Activated naive CD4-positive, alpha-beta T cell treated with anti-CD3 and anti-CD28 coated beads for 36 hours (primary cell): ENCODE data around the gene GABRR2. TPM values are rescaled to one million over a fixed set of nuclear protein-coding genes. Genes with fewer than 3 reads are reported as not detected.
"Not testable (repeated sequence)": the region's sequence is repeated elsewhere in the genome, so short reads cannot be mapped to it uniquely, and the experiment has no call there.

Source experiments
- CTCF ChIA-PET: fragments of 350-600 bp; sonication (Branson Sonifier 250); formaldehyde crosslinking; loops from one replicate; lab custom pipeline; 2021; ENCODE audit warnings: antibody characterized with exemption; lab: Charles Lee
- DNase-seq: peaks from one replicate; pipeline ENCODE4 v3.0.0-alpha.2; 2020
- H3K27ac Mint-ChIP-seq: one replicate; pipeline ENCODE4 v1.8.0; 2021; ENCODE audit warnings: mild to moderate bottlenecking, mixed read lengths
- H3K27me3 Mint-ChIP-seq: one replicate; pipeline ENCODE4 v1.8.0; 2021; ENCODE audit warnings: low read depth, mixed read lengths
- H3K36me3 Mint-ChIP-seq: one replicate; pipeline ENCODE4 v1.8.0; 2021; ENCODE audit warnings: low read depth, mixed read lengths
- H3K4me1 Mint-ChIP-seq: one replicate; pipeline ENCODE4 v1.8.0; 2021; ENCODE audit warnings: low read depth, mixed read lengths
- H3K4me3 Mint-ChIP-seq: one replicate; pipeline ENCODE4 v1.8.0; 2021; ENCODE audit warnings: mild to moderate bottlenecking, moderate library complexity, mixed read lengths
- H3K9me3 Mint-ChIP-seq: one replicate; pipeline ENCODE4 v1.8.0; 2021; ENCODE audit warnings: mixed read lengths
- intact Hi-C: fragments of 100-400 bp; cut with micrococcal nuclease; formaldehyde crosslinking; loops from one replicate; pipeline ENCODE4 v1.15.1; 2023
- total RNA-seq, 2 experiments: library from RNA; stranded (reverse); gene quantifications; one replicate each; pipeline ENCODE4 v1.2.3, GENCODE V29; 2021

GABRR2 gene
- total RNA-seq, 2 experiments from 2014 or later = not detected

DNA sequence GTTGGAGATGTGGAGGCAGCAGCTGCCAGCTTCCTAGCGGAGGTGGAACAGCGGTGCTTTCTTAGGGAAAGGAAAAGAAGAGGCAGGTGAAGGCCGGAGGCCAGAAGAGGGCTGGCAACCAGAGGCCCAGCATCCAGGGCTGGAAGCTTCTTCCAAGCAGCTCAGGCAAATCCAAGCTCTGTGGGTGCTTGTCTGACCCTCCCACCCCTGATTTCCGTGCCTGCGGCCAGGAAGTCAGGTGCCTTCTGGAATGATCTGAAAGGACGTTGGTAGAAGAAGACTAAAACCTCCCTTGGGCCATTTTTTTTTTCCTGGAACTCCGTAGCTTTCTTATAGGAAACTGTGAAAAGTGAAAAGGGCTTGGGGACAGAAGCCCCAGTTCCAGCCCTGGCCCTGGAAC, 64.9 kb downstream of the GABRR2 start:
- H3K36me3 Mint-ChIP-seq = no peaks in the 10 kb centered on the region
- no peak overlapping the region for H3K4me3 Mint-ChIP-seq
- no peak for DNase-seq
- no peaks in the 10 kb centered on the region for H3K4me1 Mint-ChIP-seq
- CTCF ChIA-PET = interaction anchor here (0.7 kb wide), 1 partner anchor 257 kb away, joined by 4 read pairs; no protein-coding TSS in a partner anchor
- H3K27me3 Mint-ChIP-seq = peaks cover 5% of the 10 kb centered on the region
- intact Hi-C loops = no loop called here
- H3K27ac Mint-ChIP-seq = no peak overlapping the region
- no peaks in the 10 kb centered on the region for H3K9me3 Mint-ChIP-seq

- Mint-ChIP-seq H3K27ac (no peak overlapping the region), H3K4me1 (peaks cover 7% of the 10 kb centered on the region), H3K4me3 (no peak overlapping the region), H3K36me3 (no peaks in the 10 kb centered on the region), H3K27me3 (peaks cover 7% of the 10 kb centered on the region), H3K9me3 (no peaks in the 10 kb centered on the region)
- DNase-seq = no peak
- CTCF ChIA-PET = interaction anchor here (0.6 to 7.4 kb wide), 3 partner anchors 117 to 262 kb away, joined by 4 to 55 read pairs (median 4); no protein-coding TSS in a partner anchor
- intact Hi-C loops = no loop called here
These were observed 70.7 kb downstream of the GABRR2 start for GRCh38 chr6:89244241-89244985.

- peaks cover 7% of the 10 kb centered on the region for H3K27me3 Mint-ChIP-seq
- no peaks in the 10 kb centered on the region for H3K36me3 Mint-ChIP-seq
- peaks cover 10% of the 10 kb centered on the region for H3K4me1 Mint-ChIP-seq
- no peak overlapping the region for H3K4me3 Mint-ChIP-seq
- H3K9me3 Mint-ChIP-seq = no peaks in the 10 kb centered on the region
- no peak overlapping the region for H3K27ac Mint-ChIP-seq
- intact Hi-C loops = no loop called here
- DNase-seq = no peak
- CTCF ChIA-PET = interaction anchor here (0.6 to 7.4 kb wide), 3 partner anchors 122 to 260 kb away, joined by 3 to 55 read pairs (median 4); no protein-coding TSS in a partner anchor
These were observed 71.8 kb downstream of the GABRR2 start for GRCh38 chr6:89243331-89243629.

- no peak overlapping the region for H3K27ac Mint-ChIP-seq
- H3K4me1 Mint-ChIP-seq = peaks cover 10% of the 10 kb centered on the region
- intact Hi-C loops = loop anchor here (1.0 kb wide), 2 partner anchors 120 to 260 kb away; no protein-coding TSS in a partner anchor
- H3K9me3 Mint-ChIP-seq = no peaks in the 10 kb centered on the region
- CTCF ChIA-PET = interaction anchor here (0.7 to 7.4 kb wide), 10 partner anchors 85 to 352 kb away, joined by 3 to 55 read pairs (median 4); partner anchors contain the start of gene PM20D2
- H3K36me3 Mint-ChIP-seq = no peaks in the 10 kb centered on the region
- peak; percentile 35 for DNase-seq
- H3K27me3 Mint-ChIP-seq = peaks cover 6% of the 10 kb centered on the region
- no peak overlapping the region for H3K4me3 Mint-ChIP-seq
These were observed 72.3 kb downstream of the GABRR2 start for GRCh38 chr6:89242574-89243330.

DNA sequence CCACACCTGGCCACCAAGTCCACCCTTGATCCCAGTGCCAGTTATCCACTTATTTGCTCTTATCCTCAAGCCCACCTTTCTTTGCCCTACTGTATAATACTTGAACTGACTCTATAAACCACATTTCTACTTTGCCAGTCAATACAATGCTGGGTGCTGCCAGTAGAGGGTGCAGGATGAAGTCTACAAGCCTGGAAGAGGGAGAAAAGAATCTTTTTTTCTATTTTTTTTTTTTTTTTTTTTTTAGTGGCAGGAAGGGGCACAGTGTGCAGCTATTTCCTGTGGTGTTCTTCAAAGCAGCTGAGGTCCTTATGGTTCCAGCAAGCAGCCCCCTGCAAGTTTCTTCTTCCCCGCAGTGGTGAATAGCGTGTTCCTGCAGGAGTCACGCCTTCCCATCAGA, 75.8 kb downstream of the GABRR2 start:
- no peaks in the 10 kb centered on the region for H3K9me3 Mint-ChIP-seq
- no peaks in the 10 kb centered on the region for H3K36me3 Mint-ChIP-seq
- CTCF ChIA-PET = interaction anchor here (0.6 to 7.4 kb wide), 4 partner anchors 43 to 256 kb away, joined by 3 to 55 read pairs (median 4); no protein-coding TSS in a partner anchor
- H3K4me3 Mint-ChIP-seq = no peak overlapping the region
- H3K4me1 Mint-ChIP-seq = peaks cover 10% of the 10 kb centered on the region
- intact Hi-C loops = no loop called here
- DNase-seq = peak; percentile 71
- H3K27ac Mint-ChIP-seq = no peak overlapping the region
- peaks cover 5% of the 10 kb centered on the region for H3K27me3 Mint-ChIP-seq

GRCh38 chr6:89237158-89237557, 77.9 kb downstream of the GABRR2 start:
- H3K36me3 Mint-ChIP-seq = no peaks in the 10 kb centered on the region

DNA sequence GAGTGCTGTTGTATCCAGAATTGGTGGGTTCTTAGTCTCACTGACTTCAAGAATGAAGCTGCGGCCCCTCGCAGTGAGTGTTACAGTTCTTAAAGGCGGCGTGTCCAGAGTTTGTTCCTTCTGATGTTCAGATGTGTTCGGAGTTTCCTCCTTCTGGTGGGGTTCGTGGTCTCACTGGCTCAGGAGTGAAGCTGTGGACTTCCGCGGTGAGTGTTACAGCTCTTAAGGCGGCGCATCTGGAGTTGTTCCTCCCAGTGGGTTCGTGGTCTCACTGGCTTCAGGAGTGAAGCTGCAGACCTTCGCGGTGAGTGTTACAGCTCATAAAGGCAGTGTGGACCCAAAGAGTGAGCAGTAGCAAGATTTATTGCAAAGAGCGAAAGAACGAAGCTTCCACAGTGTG, 81.5 kb downstream of the GABRR2 start:
- CTCF ChIA-PET, H3K9me3 Mint-ChIP-seq, H3K4me1 Mint-ChIP-seq, DNase-seq, H3K36me3 Mint-ChIP-seq, H3K27ac Mint-ChIP-seq, intact Hi-C loops: not testable (repeated sequence)
- Mint-ChIP-seq H3K4me3 (peak overlapping the region; percentile 59), H3K27me3 (peaks cover 26% of the 10 kb centered on the region)

More at GRCh38 chr6:89237158-89237557, 77.9 kb downstream of the GABRR2 start:
- no peaks in the 10 kb centered on the region for H3K9me3 Mint-ChIP-seq
- intact Hi-C loops = no loop called here
- no peak overlapping the region for H3K4me3 Mint-ChIP-seq
- H3K27me3 Mint-ChIP-seq = peaks cover 22% of the 10 kb centered on the region
- CTCF ChIA-PET = interaction anchor here (0.7 kb wide), 1 partner anchor 733 kb away, joined by 3 read pairs; no protein-coding TSS in a partner anchor
- DNase-seq = no peak
- H3K4me1 Mint-ChIP-seq = peaks cover 10% of the 10 kb centered on the region
- no peak overlapping the region for H3K27ac Mint-ChIP-seq

- H3K9me3 Mint-ChIP-seq = no peaks in the 10 kb centered on the region
- H3K27ac Mint-ChIP-seq = no peak overlapping the region
- CTCF ChIA-PET = interaction anchor here (0.7 kb wide), 1 partner anchor 236 kb away, joined by 3 read pairs; no protein-coding TSS in a partner anchor
These were observed 92.4 kb downstream of the GABRR2 start for GRCh38 chr6:89222712-89223039.

GRCh38 chr6:89221971-89222711, 93.0 kb downstream of the GABRR2 start:
- DNase-seq = no peak
- Mint-ChIP-seq H3K27me3 (peaks cover 3% of the 10 kb centered on the region), H3K4me3 (no peak overlapping the region), H3K36me3 (no peaks in the 10 kb centered on the region), H3K4me1 (no peaks in the 10 kb centered on the region), H3K9me3 (no peaks in the 10 kb centered on the region), H3K27ac (no peak overlapping the region)
- CTCF ChIA-PET = interaction anchor here (0.7 kb wide), 1 partner anchor 236 kb away, joined by 3 read pairs; no protein-coding TSS in a partner anchor
- intact Hi-C loops = no loop called here

More at GRCh38 chr6:89222712-89223039, 92.4 kb downstream of the GABRR2 start:
- Mint-ChIP-seq H3K36me3 (no peaks in the 10 kb centered on the region), H3K27me3 (peaks cover 3% of the 10 kb centered on the region), H3K4me1 (no peaks in the 10 kb centered on the region), H3K4me3 (no peak overlapping the region)
- intact Hi-C loops = no loop called here
- DNase-seq = no peak

DNA sequence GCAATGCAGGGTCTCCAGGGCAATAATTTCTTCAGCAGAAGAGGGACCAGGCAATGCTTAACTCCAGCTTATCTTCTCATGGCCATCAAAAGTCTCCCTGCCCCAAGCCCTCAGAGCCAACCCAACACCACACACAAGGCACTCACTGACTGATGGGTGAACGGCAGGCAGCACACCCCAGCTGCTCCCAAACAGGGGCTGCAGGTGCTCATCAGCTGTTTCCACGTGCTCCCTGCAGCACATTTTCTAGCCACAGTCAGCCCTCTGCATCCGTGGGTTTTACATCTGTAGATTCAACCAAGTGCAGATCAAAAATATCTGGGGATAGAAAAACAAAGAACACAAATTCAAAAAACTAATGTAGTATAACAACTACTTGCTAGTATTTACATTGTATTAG, 94.0 kb downstream of the GABRR2 start:
- H3K4me3 Mint-ChIP-seq = no peak overlapping the region
- intact Hi-C loops = no loop called here
- no peaks in the 10 kb centered on the region for H3K36me3 Mint-ChIP-seq
- no peaks in the 10 kb centered on the region for H3K9me3 Mint-ChIP-seq
- no peak overlapping the region for H3K27ac Mint-ChIP-seq
- DNase-seq = no peak
- CTCF ChIA-PET = no interaction called here
- no peaks in the 10 kb centered on the region for H3K4me1 Mint-ChIP-seq
- H3K27me3 Mint-ChIP-seq = peaks cover 3% of the 10 kb centered on the region

DNA sequence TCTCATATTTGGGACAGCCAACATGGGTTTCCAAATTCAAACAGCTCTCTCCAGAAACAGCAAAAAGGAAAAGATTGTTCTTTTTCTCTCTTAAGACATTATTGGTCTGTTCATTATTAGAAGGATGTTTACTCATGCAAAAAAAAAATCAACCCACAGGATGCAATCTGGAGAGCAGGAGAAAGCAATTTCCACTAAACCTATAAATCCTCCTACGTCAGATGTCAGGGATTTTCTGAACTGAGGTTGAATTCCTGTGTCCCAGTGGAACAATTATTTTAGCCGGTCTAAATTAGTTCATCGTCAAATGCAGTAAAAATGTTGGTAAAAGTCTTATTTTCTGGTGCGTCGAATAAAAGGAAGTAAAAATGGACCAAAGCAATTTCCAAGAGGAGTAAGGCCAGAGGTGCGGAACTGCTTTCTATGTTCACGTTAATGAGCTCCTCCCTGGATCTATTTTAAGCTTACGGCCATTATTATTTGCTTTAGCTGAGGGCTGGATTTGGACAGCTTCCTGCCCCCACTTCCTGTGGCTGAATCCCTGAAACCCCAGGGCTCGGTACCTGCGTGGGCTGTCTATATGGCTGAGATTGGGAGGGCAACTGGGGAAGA, 97.7 kb downstream of the GABRR2 start, which contains the start of gene GABRR1:
Gene GABRR1, minus strand, starts transcription at position 60 of the 612 bp plus-strand sequence. Its CDS starts 36 bp downstream, at position 24.
- no peaks in the 10 kb centered on the region for H3K27me3 Mint-ChIP-seq
- CTCF ChIA-PET = no interaction called here

More for the DNA sequence above, 97.7 kb downstream of the GABRR2 start, which contains the start of gene GABRR1:
- Mint-ChIP-seq H3K4me1 (no peaks in the 10 kb centered on the region), H3K4me3 (no peak within 1 kb of the TSS), H3K9me3 (no peaks in the 10 kb centered on the region), H3K36me3 (no peaks in the 10 kb centered on the region), H3K27ac (no peak within 1 kb of the TSS)
- intact Hi-C loops = no loop called here
- no peak for DNase-seq
